KMS-11 (cell line): ENCODE data around the gene RPL36A.
A peak's percentile ranks its signal among the peaks of the same experiment; 100 is the strongest.

Experiments
- H2AFZ ChIP-seq: fragments of 200-600 bp; sonication (generic); 2 replicates; pipeline ENCODE4 v1.6.1; 2016; ENCODE audit warnings: antibody characterized with exemption, mixed run types, low read depth
- H3K27ac ChIP-seq: fragments of 200-600 bp; sonication (generic); 2 replicates; pipeline ENCODE4 v1.6.1; 2016; ENCODE audit warnings: mild to moderate bottlenecking, mixed run types
- H3K27me3 ChIP-seq: fragments of 200-600 bp; sonication (generic); 2 replicates; pipeline ENCODE4 v1.6.1; 2017; ENCODE audit warnings: mild to moderate bottlenecking, low read depth, mixed run types, moderate library complexity; ENCODE audit not compliant: insufficient read depth
- H3K36me3 ChIP-seq: fragments of 200-600 bp; sonication (generic); 2 replicates; pipeline ENCODE4 v1.6.1; 2017; ENCODE audit warnings: mild to moderate bottlenecking, mixed run types; ENCODE audit not compliant: insufficient read depth
- H3K4me1 ChIP-seq: fragments of 200-600 bp; sonication (generic); 2 replicates; pipeline ENCODE4 v1.6.1; 2016; ENCODE audit warnings: mild to moderate bottlenecking, low read depth, mixed run types; ENCODE audit not compliant: poor library complexity, severe bottlenecking
- H3K4me2 ChIP-seq: fragments of 200-600 bp; sonication (generic); 2 replicates; pipeline ENCODE4 v1.7.0; 2016; ENCODE audit warnings: mild to moderate bottlenecking, mixed run types
- H3K4me3 ChIP-seq: fragments of 200-600 bp; sonication (generic); IDR thresholded peaks from 2 replicates; pipeline ENCODE4 v1.6.1; 2017; ENCODE audit warnings: low read depth, low read length, mixed read lengths; ENCODE audit not compliant: insufficient read depth
- H3K79me2 ChIP-seq: fragments of 200-600 bp; sonication (generic); 2 replicates; pipeline ENCODE4 v1.6.1; 2016; ENCODE audit warnings: low read depth, mixed run types; ENCODE audit not compliant: insufficient read depth
- H3K9ac ChIP-seq: fragments of 200-600 bp; sonication (generic); 2 replicates; pipeline ENCODE4 v1.6.1; 2016; ENCODE audit warnings: mild to moderate bottlenecking, mixed run types
- H4K20me1 ChIP-seq: fragments of 200-600 bp; sonication (generic); 2 replicates; pipeline ENCODE4 v1.6.1; 2016; ENCODE audit warnings: mild to moderate bottlenecking, mixed run types; ENCODE audit not compliant: insufficient read depth
- TF ChIP-seq, protein P1 (sequence below): fragments of 200-600 bp; sonication (generic); conservative IDR thresholded peaks from 2 replicates; pipeline ENCODE4 v1.6.1; 2017; ENCODE audit warnings: low read depth, mild to moderate bottlenecking, antibody characterized with exemption, low read length, moderate library complexity, mixed read lengths

RPL36A gene

DNA sequence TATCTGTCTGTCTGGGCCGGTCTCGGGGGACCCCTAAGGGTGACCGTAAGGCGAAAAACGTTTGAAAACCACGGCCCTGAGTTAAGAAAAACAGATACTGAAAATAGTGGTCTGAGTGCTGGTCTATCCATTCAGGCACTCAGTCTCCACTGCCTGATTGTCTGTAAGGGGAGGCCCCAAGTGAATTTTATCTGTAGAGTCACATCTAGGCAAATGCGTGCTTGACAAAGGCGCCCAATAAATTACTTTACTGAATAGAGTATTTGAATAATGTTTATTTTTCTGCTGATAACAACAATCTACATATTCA lies 17.7 kb downstream of the RPL36A start:
- no peak overlapping the region for H3K4me3 ChIP-seq
- peak overlapping the region; percentile 42; the same call in 1 of the 2 replicates for H2AFZ ChIP-seq
- TF ChIP-seq, protein P1, sequence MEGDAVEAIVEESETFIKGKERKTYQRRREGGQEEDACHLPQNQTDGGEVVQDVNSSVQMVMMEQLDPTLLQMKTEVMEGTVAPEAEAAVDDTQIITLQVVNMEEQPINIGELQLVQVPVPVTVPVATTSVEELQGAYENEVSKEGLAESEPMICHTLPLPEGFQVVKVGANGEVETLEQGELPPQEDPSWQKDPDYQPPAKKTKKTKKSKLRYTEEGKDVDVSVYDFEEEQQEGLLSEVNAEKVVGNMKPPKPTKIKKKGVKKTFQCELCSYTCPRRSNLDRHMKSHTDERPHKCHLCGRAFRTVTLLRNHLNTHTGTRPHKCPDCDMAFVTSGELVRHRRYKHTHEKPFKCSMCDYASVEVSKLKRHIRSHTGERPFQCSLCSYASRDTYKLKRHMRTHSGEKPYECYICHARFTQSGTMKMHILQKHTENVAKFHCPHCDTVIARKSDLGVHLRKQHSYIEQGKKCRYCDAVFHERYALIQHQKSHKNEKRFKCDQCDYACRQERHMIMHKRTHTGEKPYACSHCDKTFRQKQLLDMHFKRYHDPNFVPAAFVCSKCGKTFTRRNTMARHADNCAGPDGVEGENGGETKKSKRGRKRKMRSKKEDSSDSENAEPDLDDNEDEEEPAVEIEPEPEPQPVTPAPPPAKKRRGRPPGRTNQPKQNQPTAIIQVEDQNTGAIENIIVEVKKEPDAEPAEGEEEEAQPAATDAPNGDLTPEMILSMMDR = no peak
- peak overlapping the region; percentile 93 for H3K9ac ChIP-seq
- H3K4me2 ChIP-seq = peak overlapping the region; percentile 78
- peak overlapping the region; percentile 91 for H3K27ac ChIP-seq
- peaks cover 13% of the 10 kb centered on the region for H3K4me1 ChIP-seq
- no peaks in the 10 kb centered on the region for H4K20me1 ChIP-seq
- no peaks in the 10 kb centered on the region for H3K27me3 ChIP-seq
- H3K79me2 ChIP-seq = peaks cover 58% of the 10 kb centered on the region
- no peaks in the 10 kb centered on the region for H3K36me3 ChIP-seq

DNA sequence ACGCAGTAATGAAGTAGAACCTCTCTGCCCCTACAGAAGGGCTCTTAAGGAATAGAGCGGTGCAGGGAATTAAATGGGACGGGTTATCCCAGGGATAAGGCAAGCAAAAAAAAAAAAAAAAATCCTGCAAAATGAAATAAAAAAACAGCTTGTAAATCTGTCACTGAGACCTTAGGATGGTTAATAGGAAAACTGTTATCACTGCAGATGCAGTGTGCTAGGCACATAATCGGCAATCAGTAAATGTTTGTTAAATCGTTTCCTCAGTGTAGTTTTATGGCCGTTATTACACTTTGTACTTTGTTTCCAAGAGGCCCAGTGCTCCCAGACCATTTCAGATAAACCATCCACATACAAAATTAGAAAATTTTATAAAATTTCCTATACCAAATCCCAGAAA lies 18.2 kb downstream of the RPL36A start:
- H3K4me1 ChIP-seq = peaks cover 13% of the 10 kb centered on the region
- no peaks in the 10 kb centered on the region for H4K20me1 ChIP-seq
- TF ChIP-seq, protein P1 = no peak
- peak overlapping the region; percentile 93 for H3K9ac ChIP-seq
- no peaks in the 10 kb centered on the region for H3K36me3 ChIP-seq
- H2AFZ ChIP-seq = no peak overlapping the region
- H3K79me2 ChIP-seq = peaks cover 58% of the 10 kb centered on the region
- no peak overlapping the region for H3K4me3 ChIP-seq
- peak overlapping the region; percentile 91 for H3K27ac ChIP-seq
- H3K27me3 ChIP-seq = no peaks in the 10 kb centered on the region
- peak overlapping the region; percentile 78 for H3K4me2 ChIP-seq

DNA sequence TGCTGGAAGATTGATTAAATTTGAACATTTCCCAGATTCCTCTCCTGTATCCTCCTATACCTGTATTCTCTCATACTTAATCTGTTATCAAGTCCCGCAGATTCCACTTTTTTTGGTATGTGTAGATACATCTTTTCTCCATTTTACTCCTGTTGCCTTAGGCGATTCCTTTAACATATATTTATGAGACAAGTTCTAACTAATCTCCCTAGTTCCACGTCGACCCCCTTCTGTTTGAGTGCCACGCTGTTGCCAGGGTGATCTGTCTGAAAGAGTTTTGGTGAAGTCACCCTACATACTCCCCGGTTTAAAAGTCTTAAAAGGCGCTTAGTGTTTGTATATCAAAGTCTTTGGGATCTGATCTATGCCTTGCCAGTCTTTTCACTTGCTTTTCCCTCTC lies 19.6 kb downstream of the RPL36A start:
- Histone ChIP-seq H3K36me3 (no peaks in the 10 kb centered on the region), H4K20me1 (no peaks in the 10 kb centered on the region), H2AFZ (no peak overlapping the region), H3K4me2 (0 out of 2 replicates have a peak overlapping the region, but pooled peaks have one; percentile 78), H3K4me1 (peaks cover 19% of the 10 kb centered on the region), H3K9ac (no peak overlapping the region), H3K79me2 (peaks cover 49% of the 10 kb centered on the region), H3K4me3 (no peak overlapping the region), H3K27me3 (no peaks in the 10 kb centered on the region), H3K27ac (no peak overlapping the region)
- TF ChIP-seq, protein P1 = no peak

DNA sequence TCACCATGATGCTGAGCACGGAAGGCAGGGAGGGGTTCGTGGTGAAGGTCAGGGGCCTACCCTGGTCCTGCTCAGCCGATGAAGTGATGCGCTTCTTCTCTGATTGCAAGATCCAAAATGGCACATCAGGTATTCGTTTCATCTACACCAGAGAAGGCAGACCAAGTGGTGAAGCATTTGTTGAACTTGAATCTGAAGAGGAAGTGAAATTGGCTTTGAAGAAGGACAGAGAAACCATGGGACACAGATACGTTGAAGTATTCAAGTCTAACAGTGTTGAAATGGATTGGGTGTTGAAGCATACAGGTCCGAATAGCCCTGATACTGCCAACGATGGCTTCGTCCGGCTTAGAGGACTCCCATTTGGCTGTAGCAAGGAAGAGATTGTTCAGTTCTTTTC lies 21.2 kb downstream of the RPL36A start:
- H3K4me1 ChIP-seq = peaks cover 19% of the 10 kb centered on the region
- H3K27me3 ChIP-seq = no peaks in the 10 kb centered on the region
- TF ChIP-seq, protein P1 = no peak
- H2AFZ ChIP-seq = no peak overlapping the region
- peaks cover 34% of the 10 kb centered on the region for H3K79me2 ChIP-seq
- no peaks in the 10 kb centered on the region for H4K20me1 ChIP-seq
- H3K36me3 ChIP-seq = no peaks in the 10 kb centered on the region
- no peak overlapping the region for H3K4me3 ChIP-seq
- no peak overlapping the region for H3K27ac ChIP-seq
- H3K9ac ChIP-seq = no peak overlapping the region
- no peak overlapping the region for H3K4me2 ChIP-seq
